Hematopoietic multipotent progenitor cell treated with erythropoietin and hydrocortisone succinate and interleukin-3 and kit ligand, for 15 days (in vitro differentiated cells): ENCODE data around the gene BORCS6.

Experiments used
- DNase-seq: peaks from one replicate; pipeline ENCODE4 v3.0.0-alpha.2; 2015; ENCODE audit warnings: low spot score

The BORCS6 gene

GRCh38 chr17:8154608-8155155, 35.3 kb downstream of the BORCS6 start:
- DNase-seq, result no peak

- peak; percentile 98 for DNase-seq
Observed at GRCh38 chr17:8153957-8154607, 35.9 kb downstream of the BORCS6 start.

GRCh38 chr17:8153525-8153956, 36.4 kb downstream of the BORCS6 start:
- no peak for DNase-seq

GRCh38 chr17:8153031-8153451, 36.9 kb downstream of the BORCS6 start:
- DNase-seq, result no peak

GRCh38 chr17:8152112-8152775, 37.7 kb downstream of the BORCS6 start, which contains the start of gene PER1:
Gene PER1, minus strand, starts transcription at chr17:8152404. Its CDS starts 1,698 bp downstream, at chr17:8150706.
- peak; percentile 92 for DNase-seq

GRCh38 chr17:8151641-8152111, 38.3 kb downstream of the BORCS6 start:
- DNase-seq, result no peak

DNA sequence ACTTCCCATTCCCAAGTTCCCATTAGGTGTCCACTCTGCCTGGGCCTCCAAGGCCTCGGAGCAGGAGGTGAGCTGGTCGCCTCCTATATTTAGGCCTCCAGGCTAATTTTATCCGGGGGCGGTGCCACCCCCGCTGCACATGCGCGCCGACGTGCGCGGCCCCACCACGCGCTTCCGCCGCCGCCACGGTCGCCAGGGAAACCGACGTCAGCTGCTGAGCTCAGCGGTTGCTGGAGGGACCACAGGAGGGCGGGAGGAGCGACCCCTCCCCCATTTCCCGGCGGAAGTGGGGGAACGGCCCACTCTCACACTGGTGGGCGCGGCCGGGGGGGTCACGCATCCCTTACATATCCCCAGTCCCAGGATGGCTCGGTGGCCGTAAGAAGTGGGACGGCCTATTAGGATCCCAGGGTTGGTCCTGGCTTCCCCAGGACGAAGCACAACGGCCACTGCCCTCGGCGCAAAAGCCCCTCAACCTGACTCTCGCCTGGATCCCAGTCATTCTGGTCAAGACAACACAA, 38.8 kb downstream of the BORCS6 start:
- DNase-seq, result peak; percentile 68

GRCh38 chr17:8150194-8151119, 39.5 kb downstream of the BORCS6 start:
- no peak for DNase-seq

- DNase-seq, result no peak
Observed at GRCh38 chr17:8149419-8150193, 40.4 kb downstream of the BORCS6 start.

DNA sequence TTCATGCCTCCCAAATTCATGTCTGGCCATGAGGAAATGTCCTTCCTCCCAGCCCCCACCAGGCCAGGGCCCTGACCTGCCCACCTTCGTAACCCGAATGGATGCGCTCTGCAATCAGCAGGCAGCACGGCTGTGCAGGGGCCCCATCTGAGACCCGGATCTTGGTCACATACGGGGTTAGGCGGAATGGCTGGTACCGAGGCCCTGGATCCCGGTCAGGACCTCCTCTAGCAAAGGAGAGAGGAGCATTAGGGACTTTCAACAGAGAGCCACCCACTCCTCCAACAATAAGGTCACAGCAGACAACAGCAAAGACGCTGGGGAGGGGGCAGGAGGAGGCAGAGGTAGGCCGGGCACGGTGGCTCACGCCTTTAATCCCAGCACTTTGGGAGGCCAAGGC, 41.4 kb downstream of the BORCS6 start:
- no peak for DNase-seq

GRCh38 chr17:8147805-8148404, 42.1 kb downstream of the BORCS6 start:
- DNase-seq, result no peak

DNA sequence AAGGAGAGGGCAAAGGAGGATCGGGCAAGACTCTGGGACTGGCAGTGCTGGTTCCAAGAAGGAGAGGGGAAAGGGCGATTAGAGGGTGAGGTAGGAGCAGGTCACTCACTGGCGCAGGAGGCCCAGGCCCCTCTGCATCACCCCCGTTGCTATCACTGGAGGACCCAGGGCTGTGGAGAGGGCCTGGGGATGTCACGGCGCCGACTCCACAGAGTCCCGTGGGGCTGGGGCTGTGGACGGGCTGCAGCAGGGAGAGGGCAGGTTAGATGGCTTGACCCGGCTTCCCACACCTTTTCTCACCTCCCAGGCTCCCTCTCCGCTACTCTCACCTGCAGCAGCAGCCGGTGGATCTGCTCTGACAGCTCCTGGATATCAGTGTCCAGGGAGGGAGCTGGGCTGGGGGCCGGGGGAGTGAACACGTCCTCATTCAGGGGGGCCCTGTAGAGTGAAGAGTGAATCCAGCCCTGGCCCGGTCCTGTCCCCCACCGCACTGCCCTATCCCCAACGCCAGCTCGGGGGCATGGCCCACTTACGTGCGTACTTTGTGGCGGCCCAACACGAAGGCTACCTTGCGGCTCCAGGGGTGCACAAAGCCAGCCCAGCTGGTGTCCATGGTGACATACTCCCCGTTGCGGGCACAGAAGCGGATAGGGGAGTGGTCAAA, 42.7 kb downstream of the BORCS6 start:
- no peak for DNase-seq

GRCh38 chr17:8146381-8147140, 43.4 kb downstream of the BORCS6 start:
- no peak for DNase-seq

DNA sequence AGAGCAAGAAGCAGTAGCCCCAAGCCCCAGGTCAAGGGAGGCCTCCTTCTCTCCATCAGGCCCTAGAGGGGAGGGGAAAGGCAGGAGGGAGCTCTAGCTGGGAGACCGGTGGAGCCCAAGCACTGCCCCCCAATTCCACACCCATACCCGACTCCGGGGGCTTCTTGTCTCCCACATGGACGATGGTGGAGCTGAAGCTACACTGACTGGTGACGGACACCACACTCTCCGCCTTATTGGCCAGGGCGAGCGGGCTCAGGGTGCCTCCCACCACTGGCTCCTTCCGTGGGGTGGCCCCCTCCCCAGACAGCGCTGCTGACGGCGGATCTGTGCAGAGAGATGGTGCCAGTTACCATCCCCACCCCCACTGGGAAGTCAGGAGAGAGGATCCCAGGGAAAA, 44.2 kb downstream of the BORCS6 start:
- DNase-seq, result no peak

DNA sequence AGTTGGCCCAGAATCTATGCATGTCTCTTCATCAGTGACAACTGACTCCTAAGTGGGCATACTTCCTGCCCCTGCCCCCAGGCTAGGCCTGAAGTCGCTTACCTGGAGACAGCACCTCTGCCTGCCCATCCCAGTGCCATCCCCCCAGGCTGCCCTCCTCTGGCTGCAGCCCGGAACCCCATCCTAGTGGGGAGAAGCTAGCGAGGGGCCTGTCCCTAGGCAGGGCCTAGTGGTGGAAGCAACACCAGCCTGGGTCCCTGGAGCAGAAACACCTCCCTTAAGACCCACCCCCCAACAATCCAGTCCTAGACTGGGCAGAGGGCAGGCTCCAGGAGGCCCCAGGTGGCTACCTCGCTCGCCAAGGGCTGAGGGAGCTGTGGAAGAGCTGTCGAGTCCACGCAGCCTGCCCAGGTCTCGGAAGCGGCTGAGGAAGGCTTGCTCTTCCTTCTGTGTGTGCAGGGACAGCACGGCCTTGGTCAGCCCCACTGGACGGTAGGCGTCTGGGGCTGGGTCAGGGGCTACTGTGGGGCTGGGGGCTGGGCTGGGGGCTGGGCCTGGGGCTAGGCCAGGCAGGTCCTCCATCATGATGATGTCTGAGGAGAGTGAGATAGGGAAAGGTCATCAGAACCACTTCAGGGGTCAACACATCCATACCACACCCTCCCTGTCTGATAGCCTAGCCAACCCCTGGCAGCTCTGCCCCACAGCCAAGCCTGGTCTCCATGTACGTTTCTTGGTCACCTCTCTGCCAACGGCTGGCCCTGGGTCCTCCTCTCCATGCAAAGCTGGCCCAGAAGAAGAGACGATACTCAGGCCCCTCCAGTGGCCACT, 45.4 kb downstream of the BORCS6 start:
- DNase-seq, result no peak

DNA sequence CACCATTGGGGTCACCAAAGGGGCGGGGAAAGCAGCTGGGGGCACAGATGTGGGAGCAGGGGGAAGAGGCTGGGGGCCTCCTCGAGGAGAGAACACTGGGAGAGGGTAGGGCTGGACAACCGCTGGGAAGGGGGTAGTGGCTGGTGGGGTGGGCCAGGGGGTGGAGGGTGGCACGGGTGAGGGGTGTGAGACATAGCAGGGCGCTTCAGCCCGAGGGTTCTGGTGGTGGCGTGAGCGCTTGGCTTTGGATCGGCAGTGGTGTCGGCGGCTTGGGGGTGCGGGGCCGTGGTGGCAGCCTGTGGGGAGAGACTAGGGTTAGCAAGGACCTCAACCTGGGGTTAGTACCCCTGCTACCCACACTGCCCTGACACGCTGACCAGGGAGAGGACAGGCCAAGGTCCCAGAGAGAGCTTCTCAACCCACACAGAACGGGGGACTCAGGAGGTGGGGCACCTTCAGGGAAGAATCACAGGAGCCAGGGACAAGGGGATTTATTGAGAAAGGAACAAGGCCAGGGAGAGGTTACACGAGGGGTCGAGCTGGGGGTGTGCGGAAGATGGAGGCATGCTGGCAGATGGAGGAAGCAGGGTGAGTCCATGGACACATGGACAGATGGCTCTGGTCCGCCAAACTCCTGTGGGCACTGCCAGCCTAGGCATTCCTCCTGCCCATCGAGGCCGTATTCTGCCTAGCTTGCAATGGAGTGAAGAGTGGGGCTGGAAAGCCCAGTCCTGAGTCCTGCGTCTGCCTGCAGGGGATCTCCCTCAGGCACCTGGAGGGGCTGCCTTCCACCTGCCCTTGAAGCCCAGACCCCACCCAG, 46.2 kb downstream of the BORCS6 start:
- DNase-seq, result no peak

GRCh38 chr17:8142887-8143580, 46.9 kb downstream of the BORCS6 start:
- no peak for DNase-seq
